Upper lobe of left lung (tissue), 6 donors: Measurements from ENCODE around the gene LRRC45. TPM values are rescaled to one million over a fixed set of nuclear protein-coding genes. Genes with fewer than 3 reads are reported as not detected.

Source experiments
- ATAC-seq, 2 donors: fragments of 200-7000 bp; cut with Tn5 transposase; one replicate each; pipeline ENCODE4 v1.9.1; 2022; ENCODE audit warnings: mild to moderate bottlenecking in 2 of 2, moderate library complexity in 2 of 2; ENCODE audit not compliant: low FRiP score in 2 of 2
- DNase-seq, 2 donors: peaks; one replicate each; pipeline ENCODE4 v3.0.0-alpha.2; 2019 to 2020
- H3K27ac ChIP-seq, 4 donors: fragments of 200-600 bp; sonication (generic); one replicate each; pipeline ENCODE4 v1.5.1; 2016 to 2019
- H3K27me3 ChIP-seq, 4 donors: fragments of 200-600 bp; sonication (generic); one replicate each; pipeline ENCODE4 v1.5.1; 2017 to 2019
- H3K36me3 ChIP-seq, 4 donors: fragments of 200-600 bp; sonication (generic); one replicate each; pipeline ENCODE4 v1.5.1; 2016 to 2019
- H3K4me1 ChIP-seq, 4 donors: fragments of 200-600 bp; sonication (generic); one replicate each; pipeline ENCODE4 v1.5.1; 2018 to 2019
- H3K4me3 ChIP-seq, 4 donors: fragments of 200-600 bp; sonication (generic); one replicate each; pipeline ENCODE4 v1.5.1; 2017 to 2019; ENCODE audit warnings: mild to moderate bottlenecking in 2 of 4, moderate library complexity in 1 of 4
- H3K9me3 ChIP-seq, 4 donors: fragments of 200-600 bp; sonication (generic); one replicate each; pipeline ENCODE4 v1.5.1; 2018 to 2019
- EP300 ChIP-seq, 4 donors: sonication (generic); formaldehyde crosslinking; IDR thresholded peaks; one replicate each; pipeline ENCODE4 v1.5.1; 2017; ENCODE audit warnings: antibody characterized with exemption in 4 of 4, control low read depth in 2 of 4
- POLR2A ChIP-seq, 4 donors: fragments of 450-650 bp; IDR thresholded peaks; one replicate each; pipeline ENCODE4 v1.5.1; 2016 to 2017; ENCODE audit warnings: antibody characterized with exemption in 4 of 4, mild to moderate bottlenecking in 2 of 4
- POLR2AphosphoS5 ChIP-seq, 2 donors: sonication (generic); formaldehyde crosslinking; IDR thresholded peaks; one replicate each; pipeline ENCODE4 v1.5.1; 2017; ENCODE audit warnings: antibody characterized with exemption in 2 of 2
- WGBS, 2 donors: methylation state at CpG; one replicate each; pipeline ENCODE4 v1.1.5; 2017 to 2018; 5-methylcytosine and 5-hydroxymethylcytosine counted together
- total RNA-seq, 6 donors: library from RNA; depleted of rRNA in 4 of 6; stranded (reverse); fragments of >200 nt in 4 of 6; gene quantifications; one replicate each; pipeline versions ENCODE4 v1.1.0 to v1.2.1, GENCODE V29; 2016 to 2021
- TF ChIP-seq, protein P1 (sequence below), 6 experiments: fragments of 450-650 bp in 4 of 6; fragments of 200-600 bp in 2 of 6; sonication (generic) in 2 of 6; IDR thresholded peaks; one replicate each; pipeline ENCODE4 v1.5.1; 2016 to 2019; ENCODE audit warnings: antibody characterized with exemption in 6 of 6
- donor health status: DM: no; HTN: no; CAD: no; lungs with moderate emphysema.
- donor health status: DM: no; HTN: yes; CAD: no; lungs with severe emphysema.

LRRC45 gene
- total RNA-seq, 6 donors from 2014 or later, result 14.0 to 57.6 (median 20.4) TPM

GRCh38 chr17:82016875-82017459 is 6.1 kb upstream of the LRRC45 start:
- WGBS, 2 donors, result 81 to 83% methylated on average over 15 to 21 of the region's 24 CpGs
- Histone ChIP-seq H3K27me3 (no peaks in the 10 kb centered on the region), H3K4me1 (peaks cover 11 to 68% (median 39%) of the 10 kb centered on the region in 4 donors), H3K9me3 (no peaks in the 10 kb centered on the region), H3K4me3 (no peak overlapping the region), H3K36me3 (peaks cover 0 to 23% (median 5%) of the 10 kb centered on the region in 4 donors), H3K27ac (peak overlapping the region in 2 of 4 donors; percentile 17 to 26)
- ATAC-seq (no peak), DNase-seq (peak in 1 of 2 donors; percentile 80)
- no peak for TF ChIP-seq EP300 (IDR thresholded peaks at IDR 0.05)
- TF ChIP-seq POLR2A (IDR thresholded peaks at IDR 0.05), result no peak
- TF ChIP-seq, protein P1, sequence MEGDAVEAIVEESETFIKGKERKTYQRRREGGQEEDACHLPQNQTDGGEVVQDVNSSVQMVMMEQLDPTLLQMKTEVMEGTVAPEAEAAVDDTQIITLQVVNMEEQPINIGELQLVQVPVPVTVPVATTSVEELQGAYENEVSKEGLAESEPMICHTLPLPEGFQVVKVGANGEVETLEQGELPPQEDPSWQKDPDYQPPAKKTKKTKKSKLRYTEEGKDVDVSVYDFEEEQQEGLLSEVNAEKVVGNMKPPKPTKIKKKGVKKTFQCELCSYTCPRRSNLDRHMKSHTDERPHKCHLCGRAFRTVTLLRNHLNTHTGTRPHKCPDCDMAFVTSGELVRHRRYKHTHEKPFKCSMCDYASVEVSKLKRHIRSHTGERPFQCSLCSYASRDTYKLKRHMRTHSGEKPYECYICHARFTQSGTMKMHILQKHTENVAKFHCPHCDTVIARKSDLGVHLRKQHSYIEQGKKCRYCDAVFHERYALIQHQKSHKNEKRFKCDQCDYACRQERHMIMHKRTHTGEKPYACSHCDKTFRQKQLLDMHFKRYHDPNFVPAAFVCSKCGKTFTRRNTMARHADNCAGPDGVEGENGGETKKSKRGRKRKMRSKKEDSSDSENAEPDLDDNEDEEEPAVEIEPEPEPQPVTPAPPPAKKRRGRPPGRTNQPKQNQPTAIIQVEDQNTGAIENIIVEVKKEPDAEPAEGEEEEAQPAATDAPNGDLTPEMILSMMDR (IDR thresholded peaks at IDR 0.05), result no peak
- TF ChIP-seq POLR2AphosphoS5 (IDR thresholded peaks at IDR 0.05), result no peak

GRCh38 chr17:82017612-82018151 is 5.4 kb upstream of the LRRC45 start:
- Histone ChIP-seq H3K27ac (peak overlapping the region in 2 of 4 donors; percentile 17 to 54), H3K36me3 (peaks cover 0 to 21% (median 2%) of the 10 kb centered on the region in 4 donors), H3K4me1 (peaks cover 13 to 66% (median 40%) of the 10 kb centered on the region in 4 donors)

DNA sequence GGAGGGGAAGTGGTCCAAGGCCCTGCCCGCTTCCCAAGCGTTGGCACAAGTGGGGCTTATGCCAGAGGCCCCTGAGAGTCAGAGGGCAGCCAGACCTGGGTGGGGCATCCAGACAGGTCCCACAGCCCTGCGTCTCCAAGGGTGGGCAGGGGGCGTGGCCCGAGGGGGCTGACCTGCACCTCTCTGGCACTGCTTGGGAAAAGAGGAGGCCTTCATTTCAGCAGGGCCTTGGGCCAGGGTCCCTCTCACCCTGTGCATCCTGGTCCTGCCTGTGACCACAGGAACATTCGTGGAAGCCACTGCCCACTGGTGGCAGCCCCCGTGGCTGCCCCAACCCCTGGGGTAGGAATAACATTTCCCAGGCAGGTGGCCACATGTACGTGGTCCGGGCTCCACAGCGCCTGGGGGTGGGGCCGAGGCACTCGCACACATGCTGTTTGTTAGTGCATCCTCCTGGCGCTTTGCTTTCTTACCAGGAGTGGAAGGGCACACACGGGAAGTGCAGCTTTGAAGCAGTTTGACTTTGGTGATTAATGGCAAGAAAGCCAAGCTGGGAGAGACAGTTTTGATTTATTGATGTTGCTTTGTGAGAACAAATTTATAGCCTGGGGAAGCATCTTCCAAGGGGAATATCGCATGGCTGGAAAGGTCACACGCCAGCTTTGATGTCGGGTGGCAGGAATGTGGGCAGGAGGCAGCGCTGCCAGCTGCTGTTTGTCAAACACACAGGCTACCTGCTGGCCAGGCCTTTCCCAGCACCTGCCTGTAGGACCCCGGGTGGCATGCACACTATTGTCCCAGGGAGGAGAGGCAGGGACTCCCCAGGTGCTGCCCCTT is 4.7 kb upstream of the LRRC45 start:
- Histone ChIP-seq H3K9me3 (no peaks in the 10 kb centered on the region), H3K27me3 (no peaks in the 10 kb centered on the region), H3K27ac (peak overlapping the region in 2 of 4 donors; percentile 17 to 54), H3K36me3 (peaks cover 0 to 21% (median 2%) of the 10 kb centered on the region in 4 donors), H3K4me3 (no peak overlapping the region), H3K4me1 (peaks cover 13 to 59% (median 39%) of the 10 kb centered on the region in 4 donors)
- DNase-seq (peak in 1 of 2 donors; percentile 83), ATAC-seq (no peak)
- WGBS, 2 donors, result 54 to 78% methylated on average over 3 to 19 of the region's 19 CpGs
- TF ChIP-seq POLR2A (IDR thresholded peaks at IDR 0.05) (no peak), EP300 (IDR thresholded peaks at IDR 0.05) (no peak), POLR2AphosphoS5 (IDR thresholded peaks at IDR 0.05) (no peak)
- TF ChIP-seq, protein P1 (IDR thresholded peaks at IDR 0.05), result no peak

More at GRCh38 chr17:82017612-82018151, 5.4 kb upstream of the LRRC45 start:
- 66% methylated on average over 13 of the region's 13 CpGs; no CpG with 5 or more reads in 1 of the 2 donors for WGBS, 2 donors
- H3K4me3 ChIP-seq, result no peak overlapping the region
- H3K9me3 ChIP-seq, result no peaks in the 10 kb centered on the region
- no peaks in the 10 kb centered on the region for H3K27me3 ChIP-seq
- ATAC-seq (no peak), DNase-seq (peak; percentile 55 to 84)
- TF ChIP-seq, protein P1 (IDR thresholded peaks at IDR 0.05), result no peak
- TF ChIP-seq POLR2AphosphoS5 (IDR thresholded peaks at IDR 0.05) (no peak), POLR2A (IDR thresholded peaks at IDR 0.05) (no peak), EP300 (IDR thresholded peaks at IDR 0.05) (no peak)

GRCh38 chr17:82018989-82019689 is 4.0 kb upstream of the LRRC45 start:
- WGBS, 2 donors, result 85 to 88% methylated on average over 7 to 16 of the region's 33 CpGs
- Histone ChIP-seq H3K4me1 (peaks cover 20 to 60% (median 42%) of the 10 kb centered on the region in 4 donors), H3K36me3 (peaks cover 0 to 21% (median 2%) of the 10 kb centered on the region in 4 donors), H3K27me3 (no peaks in the 10 kb centered on the region), H3K9me3 (no peaks in the 10 kb centered on the region), H3K4me3 (no peak overlapping the region), H3K27ac (peak overlapping the region in 1 of 4 donors; percentile 54)
- DNase-seq (peak in 1 of 2 donors; percentile 82), ATAC-seq (no peak)
- no peak for TF ChIP-seq EP300 (IDR thresholded peaks at IDR 0.05)
- no peak for TF ChIP-seq POLR2A (IDR thresholded peaks at IDR 0.05)
- TF ChIP-seq, protein P1 (IDR thresholded peaks at IDR 0.05), result no peak
- TF ChIP-seq POLR2AphosphoS5 (IDR thresholded peaks at IDR 0.05), result no peak
